ENCODE data around the gene MRPL11.

DNA sequence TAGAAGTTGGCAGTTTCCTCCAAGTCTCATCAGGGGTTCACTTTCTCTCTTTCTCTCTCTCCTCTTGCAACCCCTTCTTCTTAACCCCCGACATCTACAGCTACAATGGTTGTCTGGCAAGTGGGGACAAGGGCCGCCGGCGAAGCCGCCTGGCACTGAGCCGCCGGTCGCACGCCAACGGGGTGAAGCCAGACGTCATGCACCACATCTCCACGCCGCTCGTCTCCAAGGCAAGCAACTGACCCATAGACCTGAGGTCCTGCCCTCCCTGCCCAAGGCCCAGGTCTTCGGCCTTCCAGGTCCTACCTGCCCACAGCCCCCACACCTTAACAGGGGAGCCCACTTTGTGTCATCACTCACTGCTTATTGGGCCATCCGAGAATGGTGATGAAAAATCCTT is 32.5 kb upstream of the MRPL11 start:
- TF ChIP-seq, protein P1, sequence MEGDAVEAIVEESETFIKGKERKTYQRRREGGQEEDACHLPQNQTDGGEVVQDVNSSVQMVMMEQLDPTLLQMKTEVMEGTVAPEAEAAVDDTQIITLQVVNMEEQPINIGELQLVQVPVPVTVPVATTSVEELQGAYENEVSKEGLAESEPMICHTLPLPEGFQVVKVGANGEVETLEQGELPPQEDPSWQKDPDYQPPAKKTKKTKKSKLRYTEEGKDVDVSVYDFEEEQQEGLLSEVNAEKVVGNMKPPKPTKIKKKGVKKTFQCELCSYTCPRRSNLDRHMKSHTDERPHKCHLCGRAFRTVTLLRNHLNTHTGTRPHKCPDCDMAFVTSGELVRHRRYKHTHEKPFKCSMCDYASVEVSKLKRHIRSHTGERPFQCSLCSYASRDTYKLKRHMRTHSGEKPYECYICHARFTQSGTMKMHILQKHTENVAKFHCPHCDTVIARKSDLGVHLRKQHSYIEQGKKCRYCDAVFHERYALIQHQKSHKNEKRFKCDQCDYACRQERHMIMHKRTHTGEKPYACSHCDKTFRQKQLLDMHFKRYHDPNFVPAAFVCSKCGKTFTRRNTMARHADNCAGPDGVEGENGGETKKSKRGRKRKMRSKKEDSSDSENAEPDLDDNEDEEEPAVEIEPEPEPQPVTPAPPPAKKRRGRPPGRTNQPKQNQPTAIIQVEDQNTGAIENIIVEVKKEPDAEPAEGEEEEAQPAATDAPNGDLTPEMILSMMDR (conservative IDR thresholded peaks at IDR 0.05; ENCODE audit: low read depth in 2 of 2), result no peak
- TF ChIP-seq EZH2phosphoT487 (IDR thresholded peaks at IDR 0.05; ENCODE audit: unreplicated experiment) (no peak), POLR2AphosphoS5 (IDR thresholded peaks at IDR 0.05; ENCODE audit: low read depth) (no peak), EZH2 (IDR thresholded peaks at IDR 0.05; ENCODE audit: low read depth, unreplicated experiment) (no peak), CREB1 (CRISPR knock-in tag; IDR thresholded peaks at IDR 0.05; ENCODE audit: low read depth) (no peak), STAT1 (IDR thresholded peaks at IDR 0.05; ENCODE audit: unreplicated experiment) (no peak), JUNB (IDR thresholded peaks at IDR 0.05; ENCODE audit: unreplicated experiment) (no peak), NANOG (IDR thresholded peaks at IDR 0.05; ENCODE audit: borderline replicate concordance) (no peak)
- TF ChIP-seq, protein P2, sequence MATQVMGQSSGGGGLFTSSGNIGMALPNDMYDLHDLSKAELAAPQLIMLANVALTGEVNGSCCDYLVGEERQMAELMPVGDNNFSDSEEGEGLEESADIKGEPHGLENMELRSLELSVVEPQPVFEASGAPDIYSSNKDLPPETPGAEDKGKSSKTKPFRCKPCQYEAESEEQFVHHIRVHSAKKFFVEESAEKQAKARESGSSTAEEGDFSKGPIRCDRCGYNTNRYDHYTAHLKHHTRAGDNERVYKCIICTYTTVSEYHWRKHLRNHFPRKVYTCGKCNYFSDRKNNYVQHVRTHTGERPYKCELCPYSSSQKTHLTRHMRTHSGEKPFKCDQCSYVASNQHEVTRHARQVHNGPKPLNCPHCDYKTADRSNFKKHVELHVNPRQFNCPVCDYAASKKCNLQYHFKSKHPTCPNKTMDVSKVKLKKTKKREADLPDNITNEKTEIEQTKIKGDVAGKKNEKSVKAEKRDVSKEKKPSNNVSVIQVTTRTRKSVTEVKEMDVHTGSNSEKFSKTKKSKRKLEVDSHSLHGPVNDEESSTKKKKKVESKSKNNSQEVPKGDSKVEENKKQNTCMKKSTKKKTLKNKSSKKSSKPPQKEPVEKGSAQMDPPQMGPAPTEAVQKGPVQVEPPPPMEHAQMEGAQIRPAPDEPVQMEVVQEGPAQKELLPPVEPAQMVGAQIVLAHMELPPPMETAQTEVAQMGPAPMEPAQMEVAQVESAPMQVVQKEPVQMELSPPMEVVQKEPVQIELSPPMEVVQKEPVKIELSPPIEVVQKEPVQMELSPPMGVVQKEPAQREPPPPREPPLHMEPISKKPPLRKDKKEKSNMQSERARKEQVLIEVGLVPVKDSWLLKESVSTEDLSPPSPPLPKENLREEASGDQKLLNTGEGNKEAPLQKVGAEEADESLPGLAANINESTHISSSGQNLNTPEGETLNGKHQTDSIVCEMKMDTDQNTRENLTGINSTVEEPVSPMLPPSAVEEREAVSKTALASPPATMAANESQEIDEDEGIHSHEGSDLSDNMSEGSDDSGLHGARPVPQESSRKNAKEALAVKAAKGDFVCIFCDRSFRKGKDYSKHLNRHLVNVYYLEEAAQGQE (IDR thresholded peaks at IDR 0.05; ENCODE audit: unreplicated experiment), result no peak
- TF ChIP-seq, protein P3, sequence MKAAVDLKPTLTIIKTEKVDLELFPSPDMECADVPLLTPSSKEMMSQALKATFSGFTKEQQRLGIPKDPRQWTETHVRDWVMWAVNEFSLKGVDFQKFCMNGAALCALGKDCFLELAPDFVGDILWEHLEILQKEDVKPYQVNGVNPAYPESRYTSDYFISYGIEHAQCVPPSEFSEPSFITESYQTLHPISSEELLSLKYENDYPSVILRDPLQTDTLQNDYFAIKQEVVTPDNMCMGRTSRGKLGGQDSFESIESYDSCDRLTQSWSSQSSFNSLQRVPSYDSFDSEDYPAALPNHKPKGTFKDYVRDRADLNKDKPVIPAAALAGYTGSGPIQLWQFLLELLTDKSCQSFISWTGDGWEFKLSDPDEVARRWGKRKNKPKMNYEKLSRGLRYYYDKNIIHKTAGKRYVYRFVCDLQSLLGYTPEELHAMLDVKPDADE (IDR thresholded peaks at IDR 0.05), result no peak

Data from GM23338 (cell line).